Measurements from ENCODE around the gene NSUN4.
"Not testable (repeated sequence)": the region's sequence is repeated elsewhere in the genome, so short reads cannot be mapped to it uniquely, and the experiment has no call there.

Gene NSUN4

GRCh38 chr1:46340404-46341221 lies at the start of gene NSUN4:
TSS of gene NSUN4 (plus strand) at chr1:46340807. CDS start at chr1:46340827, 20 bp downstream.
- peak; percentile 74 to 77 for DNase-seq (ENCODE audit: low read depth in 2 of 2)

- no peak for DNase-seq (ENCODE audit: low read depth in 2 of 2)
Observed at GRCh38 chr1:46295306-46295705, 45.3 kb upstream of the NSUN4 start.

- DNase-seq (ENCODE audit: low read depth in 2 of 2): no peak
Observed at GRCh38 chr1:46298387-46298786, 42.2 kb upstream of the NSUN4 start.

GRCh38 chr1:46300673-46301405 lies 39.8 kb upstream of the NSUN4 start:
- no peak for DNase-seq (ENCODE audit: low read depth in 2 of 2)

GRCh38 chr1:46301406-46301807 lies 39.2 kb upstream of the NSUN4 start:
- DNase-seq (ENCODE audit: low read depth in 2 of 2): no peak

GRCh38 chr1:46301808-46302640 lies 38.6 kb upstream of the NSUN4 start:
- DNase-seq (ENCODE audit: low read depth in 2 of 2): peak; percentile 26 to 50

- DNase-seq (ENCODE audit: low read depth in 2 of 2): peak in 1 of 2 donors; percentile 11
Observed at GRCh38 chr1:46302641-46303037, 38.0 kb upstream of the NSUN4 start.

- peak; percentile 84 to 87 for DNase-seq (ENCODE audit: low read depth in 2 of 2)
Observed at GRCh38 chr1:46303038-46303871, 37.4 kb upstream of the NSUN4 start, which contains the start of the genes LRRC41 and UQCRH. TSS of gene LRRC41 (minus strand) at chr1:46303616. CDS start at chr1:46303322, 294 bp downstream. TSS of gene UQCRH (plus strand) at chr1:46303698. CDS start at chr1:46303767, 69 bp downstream.

- no peak for DNase-seq (ENCODE audit: low read depth in 2 of 2)
Observed at GRCh38 chr1:46303872-46304326, 36.7 kb upstream of the NSUN4 start.

GRCh38 chr1:46306159-46306530 lies 34.5 kb upstream of the NSUN4 start:
- DNase-seq (ENCODE audit: low read depth in 2 of 2): no peak

- DNase-seq (ENCODE audit: low read depth in 2 of 2): no peak
Observed at GRCh38 chr1:46309401-46310159, 31.0 kb upstream of the NSUN4 start.

- DNase-seq (ENCODE audit: low read depth in 2 of 2): no peak
Observed at GRCh38 chr1:46310321-46310720, 30.3 kb upstream of the NSUN4 start.

- DNase-seq (ENCODE audit: low read depth in 2 of 2): no peak
Observed at GRCh38 chr1:46315669-46316403, 24.8 kb upstream of the NSUN4 start.

- DNase-seq (ENCODE audit: low read depth in 2 of 2): no peak
Observed at GRCh38 chr1:46317323-46317722, 23.3 kb upstream of the NSUN4 start.

GRCh38 chr1:46319301-46319700 lies 21.3 kb upstream of the NSUN4 start:
- not testable (repeated sequence) for DNase-seq (ENCODE audit: low read depth in 2 of 2)

GRCh38 chr1:46319960-46320914 lies 20.4 kb upstream of the NSUN4 start:
- DNase-seq (ENCODE audit: low read depth in 2 of 2): not testable (repeated sequence)

- DNase-seq (ENCODE audit: low read depth in 2 of 2): not testable (repeated sequence)
Observed at GRCh38 chr1:46322191-46322590, 18.4 kb upstream of the NSUN4 start.

Data from stimulated activated CD8-positive, alpha-beta memory T cell treated with anti-CD3 and anti-CD28 coated beads, Interleukin-2, amount 100 ng/mL, for 48 hours (primary cell).